ENCODE measurements around the gene CELSR1.

Gene CELSR1

GRCh38 chr22:46373921-46374662, 163.3 kb downstream of the CELSR1 start:
- DNase-seq = peak; percentile 84

GRCh38 chr22:46373159-46373558, 164.3 kb downstream of the CELSR1 start:
- DNase-seq = no peak

- DNase-seq = no peak
Measured at GRCh38 chr22:46372686-46373085, 164.7 kb downstream of the CELSR1 start.

GRCh38 chr22:46371623-46372226, 165.7 kb downstream of the CELSR1 start:
- no peak for DNase-seq

- DNase-seq = no peak
Measured at GRCh38 chr22:46370584-46371291, 166.7 kb downstream of the CELSR1 start.

GRCh38 chr22:46369716-46370583, 167.5 kb downstream of the CELSR1 start:
- no peak for DNase-seq

GRCh38 chr22:46368871-46369715, 168.3 kb downstream of the CELSR1 start:
- DNase-seq = no peak

- no peak for DNase-seq
Measured at GRCh38 chr22:46368422-46368821, 169.0 kb downstream of the CELSR1 start.

GRCh38 chr22:46367707-46368191, 169.7 kb downstream of the CELSR1 start:
- peak; percentile 57 for DNase-seq

- no peak for DNase-seq
Measured at GRCh38 chr22:46366801-46367706, 170.4 kb downstream of the CELSR1 start.

GRCh38 chr22:46366327-46366731, 171.1 kb downstream of the CELSR1 start:
- DNase-seq = no peak

GRCh38 chr22:46365166-46365624, 172.2 kb downstream of the CELSR1 start:
- DNase-seq = no peak

- DNase-seq = no peak
Measured at GRCh38 chr22:46364341-46365165, 172.9 kb downstream of the CELSR1 start.

- DNase-seq = no peak
Measured at GRCh38 chr22:46363611-46364321, 173.7 kb downstream of the CELSR1 start.

- no peak for DNase-seq
Measured at GRCh38 chr22:46362934-46363515, 174.4 kb downstream of the CELSR1 start.

- no peak for DNase-seq
Measured at GRCh38 chr22:46362203-46362933, 175.1 kb downstream of the CELSR1 start.

- no peak for DNase-seq
Measured at GRCh38 chr22:46361826-46362202, 175.6 kb downstream of the CELSR1 start.

- no peak for DNase-seq
Measured at GRCh38 chr22:46360891-46361290, 176.5 kb downstream of the CELSR1 start.

All from KG1 (cell line).